Body of pancreas (tissue), 4 donors: ENCODE data around the gene DMXL2. TPM values are rescaled to one million over a fixed set of nuclear protein-coding genes. Genes with fewer than 3 reads are reported as not detected.

Source experiments
- ATAC-seq: fragments of 150-250 bp; one replicate; pipeline ENCODE4 v1.9.1; 2016
- DNase-seq, 4 donors: peaks; one replicate each; pipeline ENCODE4 v3.0.0-alpha.2; 2019
- H3K27ac ChIP-seq, 4 donors: fragments of 200-600 bp; sonication (generic); 1 replicate in 3 of 4; 2 replicates in 1 of 4; pipeline versions ENCODE4 v1.5.1 to v1.6.1; 2016 to 2019; ENCODE audit warnings: mild to moderate bottlenecking in 1 of 4, mixed read lengths in 1 of 4, moderate library complexity in 1 of 4
- H3K27me3 ChIP-seq, 2 donors: fragments of 200-600 bp; sonication (generic); one replicate each; pipeline ENCODE4 v1.6.0; 2016; ENCODE audit warnings: mild to moderate bottlenecking in 1 of 2
- H3K36me3 ChIP-seq, 2 donors: fragments of 200-600 bp; sonication (generic); replicated peaks in 1 of 2; 2 replicates each; pipeline ENCODE4 v1.5.1; 2016; ENCODE audit warnings: low read depth in 2 of 2; ENCODE audit not compliant: insufficient read depth in 1 of 2
- H3K4me1 ChIP-seq: fragments of 200-600 bp; sonication (generic); one replicate; pipeline ENCODE4 v1.6.0; 2016
- H3K4me3 ChIP-seq, 2 donors: fragments of 200-600 bp; sonication (generic); 1 replicate in 1 of 2; 2 replicates in 1 of 2; pipeline ENCODE4 v1.5.1; 2016 to 2019
- H3K9me3 ChIP-seq, 3 donors: fragments of 200-600 bp; sonication (generic); 1 replicate in 2 of 3; 2 replicates in 1 of 3; pipeline ENCODE4 v1.5.1; 2016
- POLR2A ChIP-seq, 3 donors: fragments of 450-650 bp; IDR thresholded peaks; one replicate each; pipeline ENCODE4 v1.6.1; 2016; ENCODE audit warnings: antibody characterized with exemption in 3 of 3, mild to moderate bottlenecking in 2 of 3
- WGBS, 2 donors: methylation state at CpG; one replicate each; pipeline ENCODE4 v1.1.5; 2017; 5-methylcytosine and 5-hydroxymethylcytosine counted together
- intact Hi-C: fragments of 100-400 bp; cut with DNase I; formaldehyde crosslinking; loops from one replicate; pipeline ENCODE4 v1.15.1; 2023
- total RNA-seq, 2 donors: library from RNA; depleted of rRNA; stranded (reverse); fragments of >200 nt; gene quantifications; one replicate each; pipeline ENCODE4 v1.1.0, GENCODE V29; 2016
- TF ChIP-seq, protein P1 (sequence below), 7 experiments: fragments of 450-650 bp in 4 of 7; fragments of 200-600 bp in 3 of 7; sonication (generic) in 3 of 7; IDR thresholded peaks; one replicate each; pipeline ENCODE4 v1.5.1; 2016 to 2019; ENCODE audit warnings: antibody characterized with exemption in 7 of 7

DMXL2 gene
- total RNA-seq, 2 donors from 2014 or later: 34.8 to 48.1 TPM

DNA sequence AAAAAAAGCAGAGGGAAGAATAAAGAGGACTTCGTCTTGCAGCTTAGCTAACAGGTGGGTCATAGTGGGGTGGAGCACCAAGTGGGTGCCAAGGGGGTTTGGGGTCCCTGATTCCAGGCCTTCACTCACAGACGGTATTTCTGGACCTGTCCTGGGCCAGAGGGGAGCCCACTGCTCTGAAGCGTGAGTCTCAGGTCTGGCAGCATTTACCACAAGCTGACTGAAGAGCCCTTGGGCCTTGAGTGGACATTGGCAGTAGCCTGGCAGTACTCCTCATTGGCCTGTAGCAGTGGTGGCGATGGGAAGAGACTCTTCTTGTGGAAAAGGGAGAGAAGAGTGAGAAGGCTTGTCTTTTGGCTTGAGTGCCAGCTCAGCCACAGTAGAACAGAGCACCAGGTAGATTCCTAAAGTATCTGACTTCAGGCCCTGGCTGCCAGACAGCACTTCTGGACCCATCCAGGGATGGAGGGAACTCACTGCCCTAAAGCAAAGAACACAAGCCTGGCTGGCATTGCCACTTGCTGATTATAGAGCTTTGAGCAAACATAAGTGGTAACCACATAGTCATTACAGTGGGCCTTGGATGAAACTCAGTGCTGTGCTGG lies 208.2 kb downstream of the DMXL2 start:
- DNase-seq (no peak), ATAC-seq (no peak)
- no peaks in the 10 kb centered on the region for H3K27me3 ChIP-seq
- 92 to 95% methylated on average over 4 of the region's 4 CpGs for WGBS, 2 donors
- no peaks in the 10 kb centered on the region for H3K36me3 ChIP-seq
- H3K9me3 ChIP-seq: no peaks in the 10 kb centered on the region
- no peak overlapping the region for H3K4me3 ChIP-seq
- intact Hi-C loops: no loop called here
- no peak overlapping the region for H3K27ac ChIP-seq
- no peak for TF ChIP-seq POLR2A (IDR thresholded peaks at IDR 0.05)
- TF ChIP-seq, protein P1, sequence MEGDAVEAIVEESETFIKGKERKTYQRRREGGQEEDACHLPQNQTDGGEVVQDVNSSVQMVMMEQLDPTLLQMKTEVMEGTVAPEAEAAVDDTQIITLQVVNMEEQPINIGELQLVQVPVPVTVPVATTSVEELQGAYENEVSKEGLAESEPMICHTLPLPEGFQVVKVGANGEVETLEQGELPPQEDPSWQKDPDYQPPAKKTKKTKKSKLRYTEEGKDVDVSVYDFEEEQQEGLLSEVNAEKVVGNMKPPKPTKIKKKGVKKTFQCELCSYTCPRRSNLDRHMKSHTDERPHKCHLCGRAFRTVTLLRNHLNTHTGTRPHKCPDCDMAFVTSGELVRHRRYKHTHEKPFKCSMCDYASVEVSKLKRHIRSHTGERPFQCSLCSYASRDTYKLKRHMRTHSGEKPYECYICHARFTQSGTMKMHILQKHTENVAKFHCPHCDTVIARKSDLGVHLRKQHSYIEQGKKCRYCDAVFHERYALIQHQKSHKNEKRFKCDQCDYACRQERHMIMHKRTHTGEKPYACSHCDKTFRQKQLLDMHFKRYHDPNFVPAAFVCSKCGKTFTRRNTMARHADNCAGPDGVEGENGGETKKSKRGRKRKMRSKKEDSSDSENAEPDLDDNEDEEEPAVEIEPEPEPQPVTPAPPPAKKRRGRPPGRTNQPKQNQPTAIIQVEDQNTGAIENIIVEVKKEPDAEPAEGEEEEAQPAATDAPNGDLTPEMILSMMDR (IDR thresholded peaks at IDR 0.05): no peak
- H3K4me1 ChIP-seq: no peaks in the 10 kb centered on the region

DNA sequence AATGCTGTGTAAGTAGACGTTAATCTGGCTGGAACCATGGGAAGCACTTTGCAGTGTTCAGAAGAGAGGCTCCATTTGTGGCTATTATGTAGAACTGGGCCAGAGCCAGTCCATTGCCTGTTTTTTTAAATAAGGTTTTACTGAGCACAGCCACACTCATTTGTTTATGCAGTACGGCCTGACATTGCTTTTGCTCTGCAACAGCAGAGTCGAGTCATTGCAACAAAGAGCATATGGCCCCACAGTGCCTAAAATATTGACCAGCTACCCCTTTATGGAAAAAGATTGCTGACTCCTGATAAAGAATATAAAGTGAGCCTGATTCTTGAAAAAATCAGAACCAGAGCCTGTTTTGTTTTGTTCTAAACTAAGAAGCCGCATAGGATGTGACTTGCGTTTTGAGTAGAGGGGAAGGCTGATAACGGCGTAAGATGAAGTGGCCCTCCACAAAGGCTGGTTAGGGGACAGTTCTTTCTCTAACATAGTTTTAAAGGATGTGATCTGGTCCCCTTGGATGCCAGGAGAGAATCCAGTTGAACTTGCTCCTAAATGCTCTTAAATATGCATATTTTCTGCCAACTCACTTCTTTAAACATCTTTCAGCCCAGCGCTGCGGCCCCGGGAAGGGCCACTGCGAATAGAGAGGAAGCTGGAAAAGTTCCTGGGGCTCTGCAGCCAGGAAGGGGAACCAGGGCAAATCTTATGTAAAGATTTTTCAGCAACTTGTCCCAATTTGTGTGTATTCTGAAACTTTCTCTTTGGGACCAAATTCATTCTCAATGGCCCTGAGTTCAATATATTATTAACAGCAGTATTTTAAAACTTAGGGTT lies 216.7 kb downstream of the DMXL2 start:
- no peaks in the 10 kb centered on the region for H3K4me1 ChIP-seq
- DNase-seq (no peak), ATAC-seq (no peak)
- H3K4me3 ChIP-seq: no peak overlapping the region
- 71% methylated on average over 11 of the region's 11 CpGs for WGBS, 2 donors
- intact Hi-C loops: no loop called here
- TF ChIP-seq, protein P1 (IDR thresholded peaks at IDR 0.05): no peak
- no peak for TF ChIP-seq POLR2A (IDR thresholded peaks at IDR 0.05)
- no peak overlapping the region for H3K27ac ChIP-seq
- no peaks in the 10 kb centered on the region for H3K36me3 ChIP-seq
- H3K27me3 ChIP-seq: no peaks in the 10 kb centered on the region
- no peaks in the 10 kb centered on the region for H3K9me3 ChIP-seq

DNA sequence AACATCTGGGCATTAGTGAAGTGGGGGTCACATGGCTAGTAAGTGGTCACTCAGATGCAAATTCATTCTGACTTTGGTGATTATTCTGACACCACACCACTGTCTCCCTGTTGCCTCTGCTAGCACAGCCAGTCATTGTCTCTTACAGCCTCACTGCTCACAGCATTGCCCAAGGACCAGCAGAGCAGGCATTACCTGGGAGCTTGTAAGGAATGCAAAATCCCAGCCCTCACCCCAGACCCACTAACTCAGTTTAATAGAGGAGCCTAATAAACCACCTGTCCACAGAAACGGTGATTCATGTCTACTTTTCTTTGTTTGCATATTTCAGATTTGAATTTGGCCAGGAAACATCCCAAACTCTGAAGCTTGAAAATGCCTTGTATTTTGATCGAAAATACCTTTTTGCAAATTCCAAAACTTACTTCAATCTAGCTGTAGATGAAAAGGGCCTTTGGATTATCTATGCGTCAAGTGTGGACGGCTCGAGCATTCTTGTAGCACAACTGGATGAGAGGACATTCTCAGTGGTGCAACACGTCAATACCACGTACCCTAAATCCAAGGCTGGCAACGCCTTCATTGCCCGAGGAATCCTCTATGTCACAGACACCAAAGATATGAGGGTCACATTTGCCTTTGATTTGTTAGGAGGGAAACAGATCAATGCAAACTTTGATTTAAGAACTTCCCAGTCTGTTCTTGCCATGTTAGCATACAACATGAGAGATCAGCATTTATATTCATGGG lies 218.4 kb downstream of the DMXL2 start:
- Histone ChIP-seq H3K27me3 (no peaks in the 10 kb centered on the region), H3K36me3 (no peaks in the 10 kb centered on the region), H3K4me1 (no peaks in the 10 kb centered on the region), H3K27ac (no peak overlapping the region), H3K9me3 (no peaks in the 10 kb centered on the region), H3K4me3 (no peak overlapping the region)
- intact Hi-C loops: no loop called here
- ATAC-seq (no peak), DNase-seq (no peak)
- WGBS, 2 donors: 76 to 79% methylated on average over 9 of the region's 9 CpGs
- TF ChIP-seq POLR2A (IDR thresholded peaks at IDR 0.05): no peak
- TF ChIP-seq, protein P1 (IDR thresholded peaks at IDR 0.05): no peak

DNA sequence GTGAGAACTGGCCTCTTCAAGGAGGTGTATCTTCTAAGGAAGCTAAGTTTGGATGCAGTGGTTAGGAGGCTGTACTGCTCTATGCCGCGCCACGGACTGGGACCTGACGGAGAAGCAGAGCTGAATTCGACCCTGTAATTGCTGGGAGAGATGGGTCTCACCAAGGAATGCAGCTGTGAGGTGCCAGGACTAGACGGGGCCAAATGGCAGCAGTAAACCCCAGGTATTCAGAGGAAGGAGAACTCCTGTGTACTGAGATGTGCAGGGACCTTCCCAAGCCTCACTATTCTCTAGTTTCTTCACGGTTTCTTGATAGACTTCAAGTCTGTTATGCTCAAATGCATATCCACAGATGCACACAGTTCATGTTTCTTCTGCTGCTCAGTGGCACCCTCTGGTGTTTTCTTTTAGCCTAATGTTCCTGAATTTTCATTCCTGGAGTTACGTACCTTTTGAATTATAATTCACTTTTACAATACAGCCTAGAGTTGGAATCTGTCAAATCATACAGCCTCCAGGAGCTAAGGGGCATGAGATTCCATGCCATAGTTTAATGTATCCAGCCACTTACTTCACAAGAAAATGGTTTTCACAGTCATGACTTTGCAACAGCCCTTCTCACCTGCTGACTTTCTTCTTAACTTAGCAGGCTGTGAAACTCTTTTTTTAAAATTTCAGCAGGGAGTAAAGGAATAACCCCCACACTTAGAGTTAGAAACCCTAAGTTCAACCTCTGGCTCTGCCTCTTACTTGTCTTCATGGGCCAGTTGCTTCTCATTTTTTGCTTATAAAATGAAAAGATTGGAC lies 219.3 kb downstream of the DMXL2 start:
- Histone ChIP-seq H3K4me1 (no peaks in the 10 kb centered on the region), H3K36me3 (no peaks in the 10 kb centered on the region), H3K4me3 (no peak overlapping the region), H3K27ac (no peak overlapping the region), H3K27me3 (no peaks in the 10 kb centered on the region), H3K9me3 (no peaks in the 10 kb centered on the region)
- whole genome bisulfite sequencing, 2 donors: 53 to 62% methylated on average over 8 of the region's 8 CpGs
- TF ChIP-seq, protein P1 (IDR thresholded peaks at IDR 0.05): peak; percentile 26 to 58 (median 48)
- TF ChIP-seq POLR2A (IDR thresholded peaks at IDR 0.05): no peak
- DNase-seq: peak in 1 of 4 donors; percentile 18
- intact Hi-C loops: no loop called here
- ATAC-seq: no peak
